GM18870 (cell line): ENCODE results near the gene PTCH2.
"Not testable (repeated sequence)": the region's sequence is repeated elsewhere in the genome, so short reads cannot be mapped to it uniquely, and the experiment has no call there.

ENCODE experiments used
- ATAC-seq: cut with Tn5 transposase; IDR thresholded peaks from one replicate; pipeline ENCODE4 v1.9.1; 2021; ENCODE audit warnings: moderate library complexity; ENCODE audit not compliant: unreplicated experiment

PTCH2 gene

DNA sequence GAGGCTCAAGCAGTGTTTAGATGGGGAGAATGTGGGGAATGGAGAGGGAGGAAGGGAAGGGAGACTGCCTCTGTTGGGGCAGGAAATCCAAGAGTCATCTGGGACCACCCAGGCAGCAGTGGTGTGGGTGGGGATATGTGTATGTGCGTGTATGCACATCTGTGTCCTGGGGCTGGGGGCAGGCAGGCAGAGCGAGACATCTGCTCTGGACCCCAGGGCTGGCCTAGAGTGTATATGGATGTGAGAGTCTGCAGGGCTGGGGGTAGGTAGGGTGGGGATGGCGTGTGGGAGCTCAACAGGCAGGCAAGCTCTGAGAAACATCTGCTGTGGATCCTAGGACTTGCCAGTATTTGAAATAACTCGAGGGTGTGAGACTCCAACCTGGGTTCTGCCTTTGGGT, 3.5 kb downstream of the PTCH2 start:
- no peak for ATAC-seq

DNA sequence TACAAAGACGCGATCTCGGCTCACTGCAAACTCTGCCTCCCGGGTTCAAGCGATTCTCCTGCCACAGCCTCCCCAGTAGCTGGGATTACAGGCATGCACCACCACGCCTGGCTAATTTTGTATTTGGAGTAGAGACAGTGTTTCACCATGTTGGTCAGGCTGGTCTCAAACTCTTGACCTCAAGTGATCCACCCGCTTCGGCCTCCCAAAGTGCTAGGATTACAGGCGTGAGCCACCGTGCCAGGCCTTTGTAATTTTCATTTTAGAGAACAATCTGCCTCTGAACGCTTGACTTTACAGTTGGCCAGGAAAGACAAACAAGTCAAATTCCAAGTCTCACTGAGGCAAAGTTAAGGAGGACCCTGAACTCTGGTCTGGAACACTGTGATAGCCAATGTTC, 4.8 kb downstream of the PTCH2 start:
- not testable (repeated sequence) for ATAC-seq

GRCh38 chr1:44835738-44836675, 7.0 kb downstream of the PTCH2 start:
- peak; percentile 55 for ATAC-seq

DNA sequence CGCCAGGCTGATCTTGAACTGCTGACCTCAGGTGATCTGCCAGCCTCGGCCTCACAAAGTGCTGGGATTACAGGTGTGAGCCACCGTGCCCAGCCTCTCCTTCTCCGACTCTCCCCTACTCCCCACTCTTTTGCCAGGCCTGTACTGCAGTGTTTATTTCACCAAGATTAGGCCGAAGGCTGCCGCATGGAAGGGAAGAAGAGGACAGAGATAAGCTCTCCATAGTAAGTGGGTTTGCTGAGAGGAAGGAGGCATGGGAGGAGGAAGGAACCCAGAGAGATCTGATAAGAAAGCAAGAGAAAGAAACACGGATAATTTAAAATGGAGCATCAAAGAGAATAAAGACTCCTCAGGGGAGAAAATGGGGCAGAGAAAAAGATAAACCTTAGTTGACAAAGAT, 8.7 kb downstream of the PTCH2 start:
- ATAC-seq, result no peak

GRCh38 chr1:44832056-44832705, 10.9 kb downstream of the PTCH2 start:
- ATAC-seq, result no peak

GRCh38 chr1:44831516-44831915, 11.5 kb downstream of the PTCH2 start:
- ATAC-seq, result no peak

- ATAC-seq, result no peak
Observed at GRCh38 chr1:44830900-44831304, 12.2 kb downstream of the PTCH2 start.

DNA sequence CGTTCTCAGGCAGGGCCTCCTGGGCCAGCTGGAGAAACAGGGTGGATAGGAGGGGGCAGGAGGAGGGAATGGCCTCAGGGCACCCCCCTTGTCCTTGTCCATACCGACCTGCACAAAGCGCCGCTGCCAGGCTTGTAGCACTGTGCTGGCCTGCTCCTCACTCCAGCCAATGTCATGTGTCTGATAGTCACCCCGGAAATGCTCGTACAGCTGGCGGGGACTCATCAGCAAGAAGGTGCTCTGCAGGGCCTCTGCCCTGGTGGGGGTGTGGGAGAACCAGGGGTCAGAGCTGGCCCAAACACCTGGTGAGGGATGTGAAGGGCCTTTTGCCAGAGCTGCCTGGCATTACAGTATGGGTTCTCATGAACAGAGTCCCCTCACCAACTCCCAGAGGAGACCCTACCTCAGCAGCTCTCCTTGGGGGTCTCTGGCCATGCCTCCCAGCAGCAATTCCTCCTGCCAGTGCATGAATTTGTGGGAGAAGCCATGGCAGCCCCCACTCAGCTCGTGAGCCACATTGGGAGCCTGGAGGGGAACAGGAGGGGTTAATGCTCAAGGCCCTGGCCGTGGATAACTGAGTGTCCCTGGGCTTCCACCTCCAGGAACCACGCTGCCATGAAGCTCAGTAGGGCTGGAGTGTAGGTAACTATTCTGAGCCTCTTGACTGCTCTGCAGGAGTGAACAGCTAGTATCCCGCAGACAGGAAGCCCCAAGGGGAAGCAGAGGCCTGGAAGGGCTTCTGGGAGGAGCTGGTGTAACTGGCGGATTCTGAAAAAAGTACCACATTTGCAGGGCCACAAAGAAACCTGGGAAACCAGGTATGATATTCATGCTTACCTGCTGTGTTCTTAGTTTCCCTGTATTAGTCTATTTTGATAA, 13.3 kb downstream of the PTCH2 start:
- no peak for ATAC-seq

DNA sequence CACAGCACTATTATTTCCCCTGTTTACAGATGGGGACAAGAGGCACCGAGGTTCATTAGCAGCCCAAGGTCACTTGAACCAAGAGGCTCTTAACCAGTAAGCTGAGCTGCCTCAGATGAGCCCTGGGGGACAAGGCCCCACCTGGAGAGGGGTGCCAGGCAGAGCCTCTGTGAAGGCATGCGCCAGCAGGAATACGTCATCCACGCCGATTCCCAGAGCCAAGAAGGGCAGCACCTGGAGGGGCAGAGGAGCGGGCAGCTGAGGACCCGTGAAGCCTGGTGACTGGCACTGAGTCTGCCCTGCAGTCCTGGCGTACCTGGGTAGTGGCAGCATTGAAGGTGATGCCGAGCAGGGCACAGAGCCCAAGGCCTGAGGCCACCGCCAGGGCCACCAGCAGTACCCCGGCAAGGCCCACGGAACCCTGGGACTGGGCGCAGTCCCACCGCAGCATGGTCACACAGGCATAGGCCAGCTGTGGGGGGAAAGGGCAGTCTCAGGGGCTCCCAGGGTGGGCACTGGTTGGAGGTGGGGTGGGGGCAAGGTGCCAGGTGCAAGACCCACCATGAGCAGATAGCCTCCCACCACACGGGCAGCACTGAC, 14.1 kb downstream of the PTCH2 start:
- ATAC-seq, result no peak

DNA sequence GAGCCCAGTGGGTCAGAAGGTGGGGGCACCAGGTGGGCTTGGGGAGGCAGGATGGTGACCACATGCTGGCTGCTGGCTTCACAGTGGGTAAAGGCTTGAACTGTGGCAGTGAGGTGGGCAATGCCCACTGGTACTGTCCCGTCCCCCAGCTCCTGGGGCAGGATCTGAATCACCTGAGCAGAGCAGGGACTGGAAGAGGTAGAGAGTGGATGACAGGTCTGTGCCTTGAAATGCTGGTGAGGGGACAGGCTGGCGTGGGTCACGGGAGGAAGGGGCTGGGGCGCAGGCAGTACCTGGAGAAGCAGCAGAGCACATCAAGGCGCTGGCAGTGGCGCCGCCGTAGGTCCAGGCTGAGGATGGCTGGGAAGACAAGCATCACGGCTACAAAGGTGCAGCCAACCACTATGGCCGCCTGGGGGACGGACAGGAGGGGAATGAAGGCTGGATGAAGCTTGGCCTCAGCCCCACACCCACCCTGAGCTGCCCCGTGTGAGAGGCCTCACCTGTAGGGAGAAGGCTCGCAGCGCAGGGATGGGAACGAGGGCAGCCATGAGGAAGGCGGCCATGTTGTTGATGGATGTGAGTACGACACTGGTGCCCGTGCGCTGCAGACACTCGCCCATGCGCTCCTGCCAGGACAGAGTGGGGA, 14.9 kb downstream of the PTCH2 start:
- ATAC-seq, result no peak

GRCh38 chr1:44827197-44828002, 15.7 kb downstream of the PTCH2 start:
- ATAC-seq, result no peak

- no peak for ATAC-seq
Observed at GRCh38 chr1:44826375-44827196, 16.5 kb downstream of the PTCH2 start.

DNA sequence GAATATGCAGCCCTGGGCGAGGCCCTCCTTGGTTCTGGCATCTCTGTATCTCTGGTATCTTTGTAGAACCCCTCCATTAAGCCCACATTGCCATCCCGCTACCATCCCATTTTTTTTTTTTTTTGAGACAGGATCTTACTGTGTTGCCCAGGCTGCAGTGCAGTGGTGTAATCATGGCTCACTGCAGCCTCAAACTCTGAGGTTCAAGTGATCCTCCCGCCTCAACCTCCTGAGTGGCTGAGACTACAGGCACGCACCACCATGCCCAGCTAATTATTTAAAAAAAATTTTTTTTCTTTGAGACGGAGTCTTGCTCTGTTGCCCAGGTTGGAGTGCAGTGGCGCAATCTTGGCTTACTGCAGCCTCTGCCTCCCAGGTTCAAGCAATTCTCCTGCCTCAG, 18.7 kb downstream of the PTCH2 start:
- ATAC-seq, result not testable (repeated sequence)

DNA sequence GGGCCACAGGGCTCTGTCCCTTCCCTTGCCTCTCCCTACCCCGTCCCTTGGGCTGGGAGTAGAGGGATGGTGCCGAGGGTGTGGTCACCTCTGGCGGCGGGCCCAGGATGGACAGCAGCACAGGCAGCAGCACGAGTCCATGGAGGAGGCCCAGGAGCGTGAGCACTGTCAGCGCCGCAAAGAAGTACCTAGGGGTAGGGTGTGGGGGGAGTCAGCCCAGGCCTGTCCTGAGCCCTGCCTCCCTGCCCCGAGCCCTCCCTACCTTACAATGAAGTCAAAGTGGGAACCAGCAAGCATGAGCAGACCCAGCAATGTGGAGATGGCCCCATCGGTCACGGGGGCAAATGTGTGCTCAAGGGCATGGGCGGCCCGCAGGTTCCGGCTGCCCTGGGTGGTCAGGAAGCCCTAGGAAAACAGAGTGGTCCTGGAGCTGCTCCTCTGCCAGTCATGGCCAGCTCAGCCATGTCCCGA, 20.0 kb downstream of the PTCH2 start:
- ATAC-seq, result no peak

DNA sequence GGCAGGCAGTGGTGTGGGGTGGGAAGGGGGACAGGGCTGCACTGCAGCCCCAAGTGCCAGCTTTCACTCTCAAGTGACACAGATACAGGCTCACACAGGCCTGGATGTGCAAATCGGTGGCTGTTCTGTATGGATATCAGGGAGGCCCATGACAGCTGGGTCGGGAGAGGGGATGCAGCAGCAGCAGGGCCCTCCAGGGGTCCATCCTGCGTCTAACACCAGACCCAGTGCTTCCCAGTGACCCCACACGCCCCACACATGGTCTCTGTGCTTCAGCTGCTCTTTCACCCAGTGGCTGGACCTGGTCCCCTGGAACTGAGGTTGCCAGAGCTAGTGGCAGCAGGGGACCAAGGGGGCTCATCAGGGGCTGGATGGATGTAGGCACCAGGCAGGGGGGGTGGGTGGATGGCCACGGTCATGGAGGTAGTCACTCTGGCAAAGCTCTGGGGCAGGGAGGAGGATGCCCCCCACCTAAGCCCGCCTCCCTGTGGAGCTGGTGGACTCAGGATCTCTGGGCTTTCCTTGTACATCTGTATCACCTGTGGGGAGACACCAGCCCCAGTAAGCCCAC, 20.8 kb downstream of the PTCH2 start:
- ATAC-seq, result no peak

DNA sequence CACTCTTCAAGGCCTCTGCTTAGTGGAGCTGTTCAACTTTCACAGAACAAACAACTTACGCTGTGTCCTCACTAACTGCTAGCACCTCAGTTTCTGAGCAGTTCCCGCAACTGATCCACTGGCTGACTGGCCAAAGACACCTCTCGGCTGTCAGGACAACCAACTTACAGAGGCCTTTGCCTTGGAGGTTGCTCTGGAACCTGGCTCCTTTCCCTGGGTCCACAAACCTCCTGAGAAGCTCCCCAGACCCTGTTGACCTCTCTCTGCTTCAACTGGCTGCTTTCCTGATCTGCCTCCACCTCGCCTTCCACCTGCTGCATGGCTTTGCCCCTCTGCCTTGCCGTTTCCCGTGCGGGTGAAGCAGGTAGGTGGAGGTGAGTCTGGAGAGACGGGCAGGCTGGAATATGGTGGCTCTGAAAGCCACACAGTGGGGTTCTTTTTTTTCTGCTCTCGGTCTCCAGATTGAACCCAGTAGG, 21.8 kb downstream of the PTCH2 start:
- ATAC-seq, result no peak

DNA sequence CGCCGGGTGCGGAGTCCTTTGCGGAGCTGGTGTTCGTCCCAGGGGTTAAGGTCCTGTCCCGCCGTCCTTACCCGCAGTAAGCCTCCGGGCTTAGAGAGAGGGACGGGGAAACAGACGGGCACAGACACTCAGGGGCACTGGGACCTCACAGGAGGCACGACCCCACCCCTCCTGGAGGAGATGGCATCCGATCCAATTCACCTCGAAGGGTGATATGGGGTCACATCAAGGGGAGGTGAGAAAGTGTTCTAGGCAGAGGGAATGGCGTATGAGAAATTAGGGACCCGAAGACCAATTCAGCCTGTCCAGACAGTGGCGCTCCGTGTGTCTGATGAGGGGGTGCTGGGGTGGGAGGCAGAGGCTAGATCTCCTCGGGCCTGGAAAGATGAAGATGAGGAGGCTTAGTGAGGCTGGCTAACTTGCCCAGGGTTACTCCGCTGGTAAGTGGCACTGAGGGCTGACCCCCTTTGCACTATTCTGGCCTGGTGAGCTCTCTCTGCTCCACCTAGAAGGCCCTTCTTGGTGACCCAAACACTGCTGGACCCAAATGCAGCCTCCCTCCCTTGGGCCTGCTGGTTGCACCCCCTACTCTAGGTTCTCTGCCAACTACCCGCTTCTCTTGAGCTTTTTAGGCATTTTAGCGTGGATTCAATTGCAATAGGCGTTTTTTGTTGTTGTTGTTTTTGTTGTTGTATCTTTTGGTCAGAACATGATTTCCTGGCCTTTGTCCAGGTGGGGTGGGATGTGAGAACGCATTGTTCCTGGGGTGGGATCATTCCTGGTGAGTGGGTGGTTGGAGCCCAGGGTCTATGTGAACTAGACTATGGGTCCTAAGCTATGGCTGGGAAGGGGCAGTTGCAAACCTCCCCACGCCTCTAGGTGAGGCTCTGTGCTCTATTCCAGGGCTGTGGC, 22.5 kb downstream of the PTCH2 start:
- no peak for ATAC-seq
